K562 (cell line): ENCODE data around the gene GJA10. TPM values are rescaled to one million over a fixed set of nuclear protein-coding genes. Genes with fewer than 3 reads are reported as not detected.
A peak's percentile ranks its signal among the peaks of the same experiment; 100 is the strongest.

Source experiments
- BDP1 ChIP-seq: IDR thresholded peaks from 3 replicates; pipeline ENCODE4 v1.6.1; 2011; ENCODE audit not compliant: insufficient read length, insufficient read depth
- CXXC5 ChIP-seq: fragments of 250-450 bp; sonication (Bioruptor Pico); IDR thresholded peaks from 2 replicates; pipeline ENCODE4 v1.8.0; 2022; ENCODE audit warnings: inconsistent platforms, mild to moderate bottlenecking, moderate library complexity
- DIDO1 ChIP-seq: fragments of 450-650 bp; IDR thresholded peaks from 2 replicates; pipeline ENCODE4 v1.6.1; 2016; ENCODE audit warnings: low read depth, missing biosample characterization, missing genetic modification characterization
- EWSR1 ChIP-seq: fragments of 450-650 bp; IDR thresholded peaks from 2 replicates; pipeline ENCODE4 v1.6.1; 2018; ENCODE audit warnings: borderline replicate concordance, mild to moderate bottlenecking, low read depth, moderate library complexity; ENCODE audit not compliant: partially characterized antibody
- EZH2 ChIP-seq: IDR thresholded peaks from 2 replicates; pipeline ENCODE4 v1.6.1; 2012; ENCODE audit warnings: low read depth, mild to moderate bottlenecking, inconsistent platforms, low read length, borderline replicate concordance
- FOXA3 ChIP-seq, 2 experiments: fragments of 450-650 bp in 1 of 2; sonication (generic) in 1 of 2; formaldehyde crosslinking; IDR thresholded peaks in 1 of 2; conservative IDR thresholded peaks in 1 of 2; 2 replicates each; pipeline versions ENCODE4 v1.4.0 to v1.8.0; 2020 to 2022; ENCODE audit warnings: mild to moderate bottlenecking in 2 of 2, missing genetic modification reagents in 1 of 2
- FOXJ3 ChIP-seq: sonication (generic); formaldehyde crosslinking; IDR thresholded peaks from 2 replicates; pipeline ENCODE4 v1.4.0; 2020; ENCODE audit warnings: mild to moderate bottlenecking, missing genetic modification reagents
- HDAC8 ChIP-seq: fragments of 450-650 bp; IDR thresholded peaks from 2 replicates; pipeline ENCODE4 v1.6.1; 2016; ENCODE audit warnings: mild to moderate bottlenecking, missing genetic modification characterization, moderate library complexity, missing compliant biosample characterization
- HDGF ChIP-seq: fragments of 450-650 bp; IDR thresholded peaks from 2 replicates; pipeline ENCODE4 v1.6.1; 2016
- KAT2B ChIP-seq: IDR thresholded peaks from one replicate; pipeline ENCODE4 v1.6.1; 2012; ENCODE audit warnings: low read depth, mild to moderate bottlenecking, control low read depth, inconsistent platforms, low read length, moderate library complexity
- KDM2B ChIP-seq: fragments of 250-450 bp; sonication (Bioruptor Pico); IDR thresholded peaks from 2 replicates; pipeline ENCODE4 v1.8.0; 2021; ENCODE audit warnings: mild to moderate bottlenecking, moderate library complexity
- KLF10 ChIP-seq: fragments of 250-450 bp; sonication (Bioruptor Pico); IDR thresholded peaks from 2 replicates; pipeline ENCODE4 v1.6.1; 2021; ENCODE audit warnings: matching md5 sums
- MCM3 ChIP-seq: fragments of 450-650 bp; IDR thresholded peaks from 2 replicates; pipeline ENCODE4 v1.6.1; 2016
- NCOA1 ChIP-seq: fragments of 450-650 bp; IDR thresholded peaks from 2 replicates; pipeline ENCODE4 v1.6.1; 2016; ENCODE audit warnings: low read depth
- RFX5 ChIP-seq: IDR thresholded peaks from 2 replicates; pipeline ENCODE4 v1.6.1; 2011; ENCODE audit warnings: low read depth, mild to moderate bottlenecking, improper control_type of control experiment, low read length
- TSC22D4 ChIP-seq: fragments of 450-650 bp; IDR thresholded peaks from 2 replicates; pipeline ENCODE4 v1.6.1; 2016; ENCODE audit warnings: missing genetic modification characterization, missing biosample characterization, control low read depth
- ZNF174 ChIP-seq: fragments of 250-450 bp; sonication (Bioruptor Pico); IDR thresholded peaks from 2 replicates; pipeline ENCODE4 v1.4.0; 2020; ENCODE audit warnings: mild to moderate bottlenecking
- ZNF253 ChIP-seq: fragments of 250-450 bp; sonication (Bioruptor Pico); conservative IDR thresholded peaks from 2 replicates; pipeline ENCODE4 v1.6.1; 2021; ENCODE audit warnings: mild to moderate bottlenecking
- ZNF274 ChIP-seq: IDR thresholded peaks from 2 replicates; pipeline ENCODE4 v1.6.1; 2011; ENCODE audit warnings: low read depth, mild to moderate bottlenecking, low read length, moderate library complexity, borderline replicate concordance
- ZNF316 ChIP-seq: fragments of 450-650 bp; IDR thresholded peaks from 2 replicates; pipeline ENCODE4 v1.6.1; 2016
- polyA plus RNA-seq, 8 experiments: library from polyadenylated mRNA; depleted of rRNA in 4 of 8; stranded (reverse) in 5 of 8; unstranded in 3 of 8; fragments of >200 nt; fragmentation: Nextera tagmentation in 2 of 8; fragmentation: Illumina TruSeq in 1 of 8; extraction: Ambion mirVana in 2 of 8; extraction: Trizol in 1 of 8; gene quantifications; 2 replicates each; pipeline versions ENCODE4 v1.2.1 to v1.2.3, GENCODE V29; 2011 to 2014; ENCODE audit warnings: inconsistent platforms in 1 of 8, missing spikeins in 1 of 8
- total RNA-seq, 7 experiments: library from RNA; depleted of rRNA in 6 of 7; stranded (reverse); fragments of >200 nt in 6 of 7; fragmentation: Illumina TruSeq in 2 of 7; extraction: Trizol in 2 of 7; gene quantifications; 2 replicates each; pipeline versions ENCODE4 v1.2.1 to v1.2.3, GENCODE V29; 2011 to 2021; ENCODE audit warnings: low replicate concordance in 1 of 7
- TF ChIP-seq, protein P1 (sequence below): sonication (generic); formaldehyde crosslinking; IDR thresholded peaks from 2 replicates; pipeline ENCODE4 v1.8.0; 2022; ENCODE audit warnings: mild to moderate bottlenecking, missing genetic modification reagents
- TF ChIP-seq, protein P2 (sequence below): sonication (generic); formaldehyde crosslinking; IDR thresholded peaks from 2 replicates; pipeline ENCODE4 v1.8.0; 2022; ENCODE audit warnings: missing genetic modification reagents, mild to moderate bottlenecking, moderate library complexity, borderline replicate concordance
- TF ChIP-seq, protein P3 (sequence below): sonication (generic); formaldehyde crosslinking; IDR thresholded peaks from 2 replicates; pipeline ENCODE4 v1.4.0; 2020; ENCODE audit warnings: mild to moderate bottlenecking, missing genetic modification reagents
- TF ChIP-seq, protein P4 (sequence below), 2 experiments: fragments of 450-650 bp; conservative IDR thresholded peaks; 2 replicates each; pipeline ENCODE4 v1.6.1; 2017; ENCODE audit warnings: mild to moderate bottlenecking in 2 of 2, moderate library complexity in 2 of 2

GJA10 gene
- total and polyA plus RNA-seq, 9 of the 15 experiments (the other 6 are each of a cell fraction or from before 2014, with no cell fraction given): not detected

DNA sequence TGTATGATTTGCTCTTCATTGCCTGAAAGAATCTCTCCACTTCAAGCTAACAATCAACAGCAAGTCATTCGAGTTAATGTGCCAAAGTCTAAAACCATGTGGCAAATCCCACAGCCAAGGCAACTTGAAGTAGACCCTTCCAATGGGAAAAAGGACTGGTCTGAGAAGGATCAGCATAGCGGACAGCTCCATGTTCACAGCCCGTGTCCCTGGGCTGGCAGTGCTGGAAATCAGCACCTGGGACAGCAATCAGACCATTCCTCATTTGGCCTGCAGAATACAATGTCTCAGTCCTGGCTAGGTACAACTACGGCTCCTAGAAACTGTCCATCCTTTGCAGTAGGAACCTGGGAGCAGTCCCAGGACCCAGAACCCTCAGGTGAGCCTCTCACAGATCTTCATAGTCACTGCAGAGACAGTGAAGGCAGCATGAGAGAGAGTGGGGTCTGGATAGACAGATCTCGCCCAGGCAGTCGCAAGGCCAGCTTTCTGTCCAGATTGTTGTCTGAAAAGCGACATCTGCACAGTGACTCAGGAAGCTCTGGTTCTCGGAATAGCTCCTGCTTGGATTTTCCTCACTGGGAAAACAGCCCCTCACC lies 1.1 kb downstream of the GJA10 start (continued):
- TF ChIP-seq BDP1 (no peak), DIDO1 (tag) (no peak), EZH2 (no peak), MCM3 (no peak), FOXA3 (CRISPR knock-in tag; conservative IDR thresholded peaks at IDR 0.05 in 1 of 2, IDR thresholded peaks at IDR 0.05 in 1 of 2) (no peak), HDGF (no peak), ZNF316 (no peak), ZNF253 (CRISPR knock-in tag) (no peak), CXXC5 (CRISPR knock-in tag) (peak; percentile 21; the same call in 1 of the 2 replicates), EWSR1 (no peak), NCOA1 (peak; percentile 87), KDM2B (CRISPR knock-in tag) (no peak), FOXJ3 (CRISPR knock-in tag) (no peak), HDAC8 (no peak), TSC22D4 (tag) (no peak), RFX5 (no peak), KLF10 (CRISPR knock-in tag) (no peak), KAT2B (no peak), ZNF274 (no peak), ZNF174 (CRISPR knock-in tag) (no peak)
- TF ChIP-seq, protein P1, sequence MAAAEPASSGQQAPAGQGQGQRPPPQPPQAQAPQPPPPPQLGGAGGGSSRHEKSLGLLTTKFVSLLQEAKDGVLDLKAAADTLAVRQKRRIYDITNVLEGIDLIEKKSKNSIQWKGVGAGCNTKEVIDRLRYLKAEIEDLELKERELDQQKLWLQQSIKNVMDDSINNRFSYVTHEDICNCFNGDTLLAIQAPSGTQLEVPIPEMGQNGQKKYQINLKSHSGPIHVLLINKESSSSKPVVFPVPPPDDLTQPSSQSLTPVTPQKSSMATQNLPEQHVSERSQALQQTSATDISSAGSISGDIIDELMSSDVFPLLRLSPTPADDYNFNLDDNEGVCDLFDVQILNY (CRISPR knock-in tag): peak; percentile 82; the same call in 1 of the 2 replicates
- TF ChIP-seq, protein P2, sequence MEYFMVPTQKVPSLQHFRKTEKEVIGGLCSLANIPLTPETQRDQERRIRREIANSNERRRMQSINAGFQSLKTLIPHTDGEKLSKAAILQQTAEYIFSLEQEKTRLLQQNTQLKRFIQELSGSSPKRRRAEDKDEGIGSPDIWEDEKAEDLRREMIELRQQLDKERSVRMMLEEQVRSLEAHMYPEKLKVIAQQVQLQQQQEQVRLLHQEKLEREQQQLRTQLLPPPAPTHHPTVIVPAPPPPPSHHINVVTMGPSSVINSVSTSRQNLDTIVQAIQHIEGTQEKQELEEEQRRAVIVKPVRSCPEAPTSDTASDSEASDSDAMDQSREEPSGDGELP (CRISPR knock-in tag): 0 out of 2 replicates have a peak, but pooled peaks have one; percentile 22
- TF ChIP-seq, protein P3, sequence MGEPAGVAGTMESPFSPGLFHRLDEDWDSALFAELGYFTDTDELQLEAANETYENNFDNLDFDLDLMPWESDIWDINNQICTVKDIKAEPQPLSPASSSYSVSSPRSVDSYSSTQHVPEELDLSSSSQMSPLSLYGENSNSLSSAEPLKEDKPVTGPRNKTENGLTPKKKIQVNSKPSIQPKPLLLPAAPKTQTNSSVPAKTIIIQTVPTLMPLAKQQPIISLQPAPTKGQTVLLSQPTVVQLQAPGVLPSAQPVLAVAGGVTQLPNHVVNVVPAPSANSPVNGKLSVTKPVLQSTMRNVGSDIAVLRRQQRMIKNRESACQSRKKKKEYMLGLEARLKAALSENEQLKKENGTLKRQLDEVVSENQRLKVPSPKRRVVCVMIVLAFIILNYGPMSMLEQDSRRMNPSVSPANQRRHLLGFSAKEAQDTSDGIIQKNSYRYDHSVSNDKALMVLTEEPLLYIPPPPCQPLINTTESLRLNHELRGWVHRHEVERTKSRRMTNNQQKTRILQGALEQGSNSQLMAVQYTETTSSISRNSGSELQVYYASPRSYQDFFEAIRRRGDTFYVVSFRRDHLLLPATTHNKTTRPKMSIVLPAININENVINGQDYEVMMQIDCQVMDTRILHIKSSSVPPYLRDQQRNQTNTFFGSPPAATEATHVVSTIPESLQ (CRISPR knock-in tag): 0 out of 2 replicates have a peak, but pooled peaks have one; percentile 78
- TF ChIP-seq, protein P4, sequence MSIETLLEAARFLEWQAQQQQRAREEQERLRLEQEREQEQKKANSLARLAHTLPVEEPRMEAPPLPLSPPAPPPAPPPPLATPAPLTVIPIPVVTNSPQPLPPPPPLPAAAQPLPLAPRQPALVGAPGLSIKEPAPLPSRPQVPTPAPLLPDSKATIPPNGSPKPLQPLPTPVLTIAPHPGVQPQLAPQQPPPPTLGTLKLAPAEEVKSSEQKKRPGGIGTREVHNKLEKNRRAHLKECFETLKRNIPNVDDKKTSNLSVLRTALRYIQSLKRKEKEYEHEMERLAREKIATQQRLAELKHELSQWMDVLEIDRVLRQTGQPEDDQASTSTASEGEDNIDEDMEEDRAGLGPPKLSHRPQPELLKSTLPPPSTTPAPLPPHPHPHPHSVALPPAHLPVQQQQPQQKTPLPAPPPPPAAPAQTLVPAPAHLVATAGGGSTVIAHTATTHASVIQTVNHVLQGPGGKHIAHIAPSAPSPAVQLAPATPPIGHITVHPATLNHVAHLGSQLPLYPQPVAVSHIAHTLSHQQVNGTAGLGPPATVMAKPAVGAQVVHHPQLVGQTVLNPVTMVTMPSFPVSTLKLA (conservative IDR thresholded peaks at IDR 0.05): no peak
